Measurements from ENCODE around the gene LTBP1.

The LTBP1 gene

GRCh38 chr2:33083699-33084387, 137.1 kb downstream of the LTBP1 start:
- no peak for DNase-seq

GRCh38 chr2:33084433-33084832, 137.7 kb downstream of the LTBP1 start:
- DNase-seq = no peak

GRCh38 chr2:33085646-33086045, 138.9 kb downstream of the LTBP1 start:
- DNase-seq = no peak

GRCh38 chr2:33086400-33087015, 139.8 kb downstream of the LTBP1 start:
- no peak for DNase-seq

GRCh38 chr2:33090553-33091134, 143.9 kb downstream of the LTBP1 start:
- DNase-seq = no peak

- no peak for DNase-seq
These were observed 144.9 kb downstream of the LTBP1 start for GRCh38 chr2:33091541-33092123.

GRCh38 chr2:33093283-33093993, 146.7 kb downstream of the LTBP1 start:
- DNase-seq = no peak

GRCh38 chr2:33094303-33094702, 147.6 kb downstream of the LTBP1 start:
- DNase-seq = no peak

GRCh38 chr2:33099989-33100388, 153.2 kb downstream of the LTBP1 start:
- DNase-seq = no peak

- DNase-seq = no peak
These were observed 154.2 kb downstream of the LTBP1 start for GRCh38 chr2:33100921-33101320.

- DNase-seq = no peak
These were observed 157.4 kb downstream of the LTBP1 start for GRCh38 chr2:33104052-33104623.

- DNase-seq = no peak
These were observed 158.0 kb downstream of the LTBP1 start for GRCh38 chr2:33104726-33105125.

- no peak for DNase-seq
These were observed 159.4 kb downstream of the LTBP1 start for GRCh38 chr2:33106115-33106514.

GRCh38 chr2:33107690-33108482, 161.1 kb downstream of the LTBP1 start:
- DNase-seq = no peak

- no peak for DNase-seq
These were observed 162.0 kb downstream of the LTBP1 start for GRCh38 chr2:33108483-33109443.

- DNase-seq = no peak
These were observed 163.7 kb downstream of the LTBP1 start for GRCh38 chr2:33110461-33110860.

GRCh38 chr2:33111002-33111446, 164.3 kb downstream of the LTBP1 start:
- DNase-seq = no peak

GRCh38 chr2:33115196-33115595, 168.4 kb downstream of the LTBP1 start:
- no peak for DNase-seq

GRCh38 chr2:33115728-33116127, 169.0 kb downstream of the LTBP1 start:
- DNase-seq = no peak

GRCh38 chr2:33116799-33117198, 170.0 kb downstream of the LTBP1 start:
- DNase-seq = no peak

- DNase-seq = no peak
These were observed 171.9 kb downstream of the LTBP1 start for GRCh38 chr2:33118651-33119050.
